ENCODE results near the gene CD79A. TPM values are rescaled to one million over a fixed set of nuclear protein-coding genes. Genes with fewer than 3 reads are reported as not detected.
A peak's percentile ranks its signal among the peaks of the same experiment; 100 is the strongest.

Gene CD79A
- total RNA-seq = not detected

- DNase-seq = no peak
These were observed at the start of gene CD79A for GRCh38 chr19:41876847-41877832. Gene CD79A (plus strand): TSS chr19:41877279. CDS start chr19:41877305, 26 bp downstream.

GRCh38 chr19:41837981-41838708, 38.9 kb upstream of the CD79A start:
- no peak for DNase-seq

DNA sequence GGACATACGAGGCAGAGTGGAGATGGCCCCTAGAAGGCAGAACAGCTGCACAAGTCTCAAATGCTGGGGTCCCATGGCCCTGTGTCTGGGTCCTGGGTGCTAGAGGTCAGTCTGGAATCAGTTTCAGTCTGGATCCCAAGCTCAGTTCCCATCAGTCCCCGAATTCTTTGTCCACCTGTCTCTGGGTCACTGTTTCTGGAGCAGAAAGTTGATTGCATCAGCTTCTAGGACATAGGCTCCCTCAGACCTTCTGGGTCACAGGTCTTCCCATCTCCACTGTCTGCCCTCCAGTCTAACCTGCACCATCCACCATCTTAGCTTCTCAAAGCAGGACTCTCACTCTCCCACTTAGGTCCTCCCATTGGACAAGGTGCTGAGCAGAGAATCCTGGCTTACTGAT, 37.9 kb upstream of the CD79A start:
- DNase-seq = no peak

DNA sequence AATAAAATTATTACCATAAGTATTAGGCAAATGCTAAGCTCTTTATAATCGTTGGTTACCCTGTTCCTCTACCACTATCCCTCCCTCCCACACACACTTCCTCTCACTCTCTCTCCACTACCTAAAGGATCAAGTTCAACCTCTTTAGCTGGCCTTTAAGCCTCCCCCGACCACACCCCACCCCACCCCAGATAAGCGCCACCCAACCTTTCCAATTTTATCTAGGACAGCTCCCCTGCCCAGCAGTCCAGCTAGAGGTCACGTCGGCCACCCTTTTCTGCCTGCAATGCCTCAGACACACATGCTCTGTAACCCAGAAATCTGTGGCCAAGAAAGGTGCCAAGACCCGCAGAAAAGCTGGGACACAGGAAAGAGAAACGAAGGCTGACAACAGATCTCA, 33.7 kb upstream of the CD79A start:
- DNase-seq = no peak

- no peak for DNase-seq
These were observed 32.5 kb upstream of the CD79A start, which contains the start of gene LYPD4 for GRCh38 chr19:41844601-41845000. Gene LYPD4 (minus strand): TSS chr19:41844683. CDS start chr19:41839285, 5,398 bp downstream.

- no peak for DNase-seq
These were observed 32.3 kb upstream of the CD79A start, which contains the start of gene DMRTC2 for GRCh38 chr19:41845001-41845050. Gene DMRTC2 (plus strand): TSS chr19:41845042. CDS start chr19:41847429, 2,387 bp downstream.

DNA sequence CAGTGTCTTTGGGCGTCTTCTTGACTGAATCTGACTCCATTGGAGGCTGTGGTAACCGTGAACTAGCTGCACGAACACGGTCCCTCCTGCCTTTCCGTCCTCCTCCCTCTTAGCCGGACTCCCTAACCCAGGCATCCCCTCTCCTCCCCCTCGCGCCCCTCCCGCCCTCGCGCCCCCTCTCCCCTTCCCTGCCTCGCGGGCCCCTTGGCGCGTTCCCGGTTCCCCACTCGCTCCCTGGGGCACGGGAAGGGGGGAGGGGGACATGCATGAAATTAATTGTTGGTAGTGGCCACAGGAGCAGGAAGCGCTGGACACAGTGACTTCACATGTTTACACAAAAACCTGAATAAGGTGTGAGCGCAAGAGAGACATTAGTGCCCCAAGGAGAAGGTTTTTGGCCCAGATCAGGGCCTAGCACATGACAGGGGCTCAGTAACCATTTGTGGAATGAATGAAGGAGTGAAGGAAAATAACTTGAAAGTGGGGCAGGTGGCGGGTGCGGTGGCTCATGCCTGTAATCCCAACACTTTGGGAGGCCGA, 32.0 kb upstream of the CD79A start:
- DNase-seq = no peak

DNA sequence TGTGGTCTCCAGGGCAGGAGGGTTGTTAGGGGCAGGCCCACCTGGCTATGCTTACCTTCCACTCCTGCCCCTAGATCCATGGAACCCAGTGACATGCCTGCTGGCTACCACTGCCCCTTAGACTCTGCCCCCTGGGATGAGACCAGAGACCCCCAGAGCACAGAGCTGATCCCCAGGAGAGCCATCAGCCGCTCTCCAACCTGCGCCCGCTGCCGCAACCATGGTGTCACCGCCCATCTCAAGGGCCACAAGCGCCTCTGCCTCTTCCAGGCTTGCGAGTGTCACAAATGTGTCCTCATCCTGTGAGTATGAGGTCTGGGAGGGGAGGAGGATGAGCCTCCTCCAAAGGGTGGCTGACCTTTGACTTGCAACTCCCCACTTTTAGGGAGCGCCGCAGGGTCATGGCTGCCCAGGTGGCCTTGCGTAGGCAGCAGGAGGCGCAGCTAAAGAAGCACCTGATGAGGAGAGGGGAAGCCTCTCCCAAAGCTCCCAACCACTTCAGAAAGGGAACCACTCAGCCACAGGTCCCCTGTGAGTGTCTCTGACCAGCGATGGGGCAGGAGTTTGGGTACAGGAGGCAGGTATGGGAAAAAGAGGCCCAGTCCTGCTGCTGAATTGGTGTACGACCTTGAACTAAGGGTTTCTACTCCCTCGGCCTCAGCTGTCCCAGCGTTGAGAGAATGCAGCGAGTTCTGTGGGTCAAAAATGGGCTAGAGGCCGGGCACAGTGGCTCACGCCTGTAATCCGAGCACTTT, 29.6 kb upstream of the CD79A start:
- no peak for DNase-seq

DNA sequence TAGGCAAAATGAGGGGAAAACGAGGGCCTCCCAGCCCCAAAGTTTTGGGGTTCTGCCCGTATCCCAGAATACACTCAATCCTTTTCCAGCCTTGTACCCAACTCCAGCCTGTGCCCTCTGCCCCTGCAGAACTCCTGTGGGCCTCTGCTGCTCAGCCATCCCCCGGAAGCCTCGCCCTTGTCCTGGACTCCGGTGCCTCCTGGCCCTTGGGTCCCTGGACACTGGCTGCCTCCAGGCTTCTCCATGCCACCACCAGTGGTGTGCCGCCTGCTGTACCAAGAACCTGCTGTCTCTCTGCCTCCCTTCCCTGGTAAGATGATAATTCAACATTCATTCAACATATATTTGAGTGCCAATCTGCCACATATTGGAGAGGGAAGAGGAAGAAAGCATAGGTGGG, 28.4 kb upstream of the CD79A start:
- no peak for DNase-seq

DNA sequence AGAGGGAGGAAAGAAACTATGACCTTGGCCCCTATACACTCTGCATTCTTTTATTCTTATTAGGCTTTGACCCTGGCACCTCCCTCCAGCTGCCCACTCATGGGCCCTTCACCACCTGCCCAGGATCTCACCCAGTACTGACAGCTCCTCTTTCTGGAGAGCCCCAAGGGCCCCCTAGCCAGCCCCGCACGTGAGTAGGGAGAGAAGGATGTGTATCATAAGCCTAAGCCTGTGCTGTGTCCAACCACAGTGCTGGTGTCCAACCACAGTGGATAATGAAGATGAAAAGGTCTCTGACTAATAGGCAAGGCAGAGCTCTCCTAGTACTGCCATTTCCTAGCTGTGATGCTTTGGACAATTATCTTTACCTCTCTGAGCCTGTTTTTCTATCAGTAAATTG, 28.0 kb upstream of the CD79A start:
- DNase-seq = no peak

DNA sequence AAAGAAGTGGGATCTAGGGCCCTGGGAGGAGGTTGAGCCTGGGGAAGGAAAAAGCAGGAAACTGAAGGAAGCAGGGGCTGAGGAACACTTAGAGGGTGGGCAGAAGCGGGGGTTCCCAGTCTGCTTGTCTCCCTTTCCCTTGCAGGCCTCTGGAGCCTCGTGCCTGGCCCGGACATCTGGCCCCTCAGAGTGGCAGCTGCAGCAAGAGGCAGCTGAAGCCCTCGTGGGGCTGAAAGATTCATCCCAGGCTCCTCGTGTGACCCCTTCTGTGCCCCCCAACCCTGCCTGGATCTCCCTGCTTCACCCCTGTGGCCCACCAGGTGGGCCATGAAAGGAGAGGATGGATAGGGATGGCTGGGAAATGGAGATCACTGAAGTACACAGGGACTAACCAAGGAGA, 26.7 kb upstream of the CD79A start:
- DNase-seq = no peak

GRCh38 chr19:41851456-41851855, 25.6 kb upstream of the CD79A start:
- no peak for DNase-seq

DNA sequence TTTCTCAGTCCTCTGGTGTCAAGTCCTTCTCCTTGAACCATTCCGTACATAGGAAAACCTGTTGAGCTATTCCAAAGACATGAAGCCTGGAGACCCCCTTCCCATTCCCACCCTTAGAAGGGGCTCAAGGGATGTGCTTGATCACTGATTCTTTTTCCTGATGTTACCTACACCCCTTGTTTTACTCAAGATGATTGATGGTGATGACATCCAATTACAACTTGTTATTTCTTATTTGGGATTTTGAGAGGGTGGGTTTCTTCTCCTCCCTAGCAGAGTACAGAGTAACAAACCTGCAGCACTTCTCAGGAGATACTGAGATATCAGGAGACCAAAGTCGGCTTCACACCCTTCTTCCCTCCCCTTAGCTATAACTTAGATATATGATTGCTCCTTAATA, 23.7 kb upstream of the CD79A start:
- no peak for DNase-seq

DNA sequence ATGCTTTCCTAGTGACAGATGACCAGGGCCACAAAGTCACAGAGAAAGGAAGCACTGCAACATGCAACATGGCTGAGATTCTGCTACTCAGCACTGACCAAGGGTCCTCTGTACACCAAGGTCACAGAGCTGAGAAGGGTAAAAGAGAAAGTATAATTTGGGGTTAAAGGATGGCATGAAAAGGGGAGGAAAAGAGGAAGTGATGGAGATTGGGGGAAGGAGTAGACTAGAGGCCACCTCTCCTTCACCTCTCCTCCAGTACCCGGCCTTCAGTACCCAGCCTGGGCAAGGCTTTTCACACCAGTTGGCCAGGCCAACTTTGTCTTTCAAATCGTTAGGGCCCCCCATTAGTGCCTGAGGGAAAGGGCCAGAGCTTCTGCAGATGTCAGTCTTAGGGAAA, 23.3 kb upstream of the CD79A start:
- DNase-seq = no peak

GRCh38 chr19:41859213-41859617, 17.9 kb upstream of the CD79A start:
- DNase-seq = no peak

- DNase-seq = peak; percentile 98
These were observed 17.3 kb upstream of the CD79A start, which contains the start of gene RPS19 for GRCh38 chr19:41859618-41860418. Gene RPS19 (plus strand): TSS chr19:41860255. CDS start chr19:41860775, 520 bp downstream.

DNA sequence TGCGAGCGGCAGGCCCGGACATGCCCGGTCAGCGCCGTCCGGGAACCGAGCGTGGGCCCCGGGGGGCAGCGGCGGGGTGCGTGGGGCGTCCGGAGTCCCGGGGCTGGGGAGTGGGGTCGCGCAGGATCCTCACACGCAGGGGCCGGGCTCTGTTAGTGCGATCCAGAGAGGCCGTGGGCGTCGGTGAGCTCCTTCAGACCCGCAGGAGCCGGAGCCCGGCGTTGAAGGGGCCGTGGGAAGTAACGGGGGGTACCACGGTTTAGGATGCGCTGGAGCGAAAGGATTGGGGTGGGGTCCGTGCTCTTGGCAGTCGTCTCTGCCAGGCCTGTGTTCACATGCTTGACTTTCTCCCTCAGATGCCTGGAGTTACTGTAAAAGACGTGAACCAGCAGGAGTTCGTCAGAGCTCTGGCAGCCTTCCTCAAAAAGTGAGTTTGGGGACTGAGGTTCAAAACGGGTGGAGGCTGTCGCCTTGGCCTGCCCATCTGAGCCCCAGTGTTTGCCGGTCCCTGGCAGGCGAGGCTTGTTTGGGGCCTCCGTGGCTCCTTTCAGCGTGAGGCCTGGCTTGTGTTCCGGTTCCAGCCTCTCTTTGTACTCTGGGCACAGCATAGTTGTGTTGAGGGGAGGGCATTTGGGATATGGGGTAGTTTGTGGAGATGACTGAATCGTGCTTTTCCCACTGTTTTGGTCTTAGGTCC, 16.5 kb upstream of the CD79A start:
- DNase-seq = no peak

DNA sequence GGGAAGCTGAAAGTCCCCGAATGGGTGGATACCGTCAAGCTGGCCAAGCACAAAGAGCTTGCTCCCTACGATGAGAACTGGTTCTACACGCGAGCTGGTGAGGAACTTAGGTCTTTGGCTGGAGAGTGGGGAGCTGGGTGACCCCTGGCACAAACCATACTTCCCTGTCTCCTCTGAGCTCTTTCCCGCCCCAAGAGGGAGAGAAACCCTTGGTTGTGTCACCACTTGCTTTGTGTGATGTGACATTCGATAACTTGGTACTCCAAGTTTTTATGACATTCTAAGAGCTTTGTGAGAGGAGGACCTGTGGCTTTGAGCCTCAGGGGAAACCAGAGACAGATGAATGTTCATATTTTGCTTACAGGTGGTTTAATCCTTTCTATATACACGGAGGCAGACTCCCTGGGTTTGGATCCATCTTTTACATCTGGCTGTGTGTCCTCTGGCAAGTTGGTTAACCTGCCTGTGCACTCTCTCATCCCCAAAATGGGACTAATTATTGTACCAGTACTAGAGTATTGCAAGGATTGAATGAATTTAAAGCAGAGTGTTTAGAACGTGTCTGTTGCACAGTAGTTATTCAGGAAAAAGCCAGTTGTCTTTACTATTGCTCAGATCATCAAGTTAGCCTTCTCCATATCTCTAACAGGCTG, 15.8 kb upstream of the CD79A start:
- DNase-seq = no peak

GRCh38 chr19:41861846-41862245, 15.2 kb upstream of the CD79A start:
- DNase-seq = no peak

DNA sequence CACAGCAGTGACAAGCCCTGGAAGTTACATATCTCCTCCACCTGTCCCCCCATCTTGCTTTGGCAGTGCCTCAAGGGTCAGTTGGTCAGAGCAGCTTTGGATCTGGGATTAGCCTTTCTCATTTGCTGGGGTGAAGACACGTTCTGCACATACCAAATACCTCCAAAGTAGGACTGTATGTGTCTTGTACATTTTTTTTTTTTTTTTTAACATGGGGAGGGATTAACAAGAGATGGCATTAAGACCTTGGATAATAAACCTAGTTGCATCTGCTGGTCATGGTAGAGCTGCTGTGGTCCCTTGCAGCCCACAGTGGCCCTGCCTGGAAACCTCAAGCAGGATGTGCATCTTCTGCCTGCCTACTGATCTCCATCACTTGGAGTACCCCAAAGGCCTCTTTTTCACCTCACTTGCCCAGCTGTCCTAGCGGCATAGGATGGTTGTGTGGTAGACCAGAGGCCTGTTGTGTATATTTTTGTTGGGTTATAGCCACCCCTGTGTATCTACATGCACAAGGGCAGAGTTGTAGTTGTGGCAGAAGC, 14.6 kb upstream of the CD79A start:
- DNase-seq = no peak
